Keratinocyte (primary cell): ENCODE results near the gene ATP7B. TPM values are rescaled to one million over a fixed set of nuclear protein-coding genes. Genes with fewer than 3 reads are reported as not detected.

ENCODE experiments used
- DNase-seq: peaks from one replicate; pipeline ENCODE4 v3.0.0-alpha.2; 2011; ENCODE audit warnings: low read depth, missing footprints, low spot score
- FAIRE-seq: peaks from 2 replicates; lab custom pipeline; 2011; peaks lifted over from hg19 to GRCh38; lab: Jason Lieb, UNC
- H2AFZ ChIP-seq: 2 replicates; pipeline ENCODE4 v1.6.0; 2012; ENCODE audit warnings: low read length, control low read depth, inconsistent platforms; ENCODE audit not compliant: control insufficient read depth
- H3K27ac ChIP-seq: 2 replicates; pipeline ENCODE4 v1.5.1; 2011; ENCODE audit warnings: low read length; ENCODE audit not compliant: control insufficient read depth, insufficient read depth
- H3K27me3 ChIP-seq: 3 replicates; pipeline ENCODE4 v1.6.0; 2011; ENCODE audit warnings: low read length; ENCODE audit not compliant: control insufficient read depth, insufficient read depth; ENCODE audit errors: extremely low read depth
- H3K36me3 ChIP-seq, 2 experiments: 2 replicates in 1 of 2; 3 replicates in 1 of 2; pipeline ENCODE4 v1.5.1; 2011; ENCODE audit warnings: low read length in 2 of 2, mild to moderate bottlenecking in 1 of 2; ENCODE audit not compliant: control insufficient read depth in 2 of 2, insufficient read depth in 2 of 2; ENCODE audit errors: extremely low read depth in 1 of 2
- H3K4me1 ChIP-seq: 3 replicates; pipeline ENCODE4 v1.5.1; 2011; ENCODE audit warnings: low read length; ENCODE audit not compliant: control insufficient read depth, insufficient read depth; ENCODE audit errors: extremely low read depth
- H3K4me2 ChIP-seq: 3 replicates; pipeline ENCODE4 v1.6.0; 2011; ENCODE audit warnings: low read depth, low read length; ENCODE audit not compliant: control insufficient read depth, insufficient read depth; ENCODE audit errors: extremely low read depth
- H3K4me3 ChIP-seq, 3 experiments: fragments of 200-600 bp in 1 of 3; sonication (generic) in 1 of 3; 2 replicates in 2 of 3; 3 replicates in 1 of 3; pipeline ENCODE4 v1.5.1; 2011 to 2016; ENCODE audit warnings: low read length in 3 of 3, mild to moderate bottlenecking in 3 of 3, control low read depth in 2 of 3, inconsistent platforms in 1 of 3, low read depth in 1 of 3, mixed read lengths in 1 of 3, mixed run types in 1 of 3, moderate library complexity in 1 of 3; ENCODE audit not compliant: control insufficient read depth in 2 of 3, insufficient read depth in 2 of 3; ENCODE audit errors: extremely low read depth in 1 of 3
- H3K79me2 ChIP-seq: 2 replicates; pipeline ENCODE4 v1.6.0; 2012; ENCODE audit warnings: low read length; ENCODE audit not compliant: control insufficient read depth, insufficient read depth
- H3K9ac ChIP-seq: 3 replicates; pipeline ENCODE4 v1.6.0; 2011; ENCODE audit warnings: low read length; ENCODE audit not compliant: control insufficient read depth, insufficient read depth; ENCODE audit errors: extremely low read depth
- H3K9me1 ChIP-seq: 3 replicates; pipeline ENCODE4 v1.6.0; 2011; ENCODE audit warnings: low read length; ENCODE audit not compliant: control insufficient read depth, insufficient read depth; ENCODE audit errors: extremely low read depth
- H3K9me3 ChIP-seq: 2 replicates; pipeline ENCODE4 v1.5.1; 2012; ENCODE audit warnings: low read depth, low read length; ENCODE audit not compliant: control insufficient read depth
- H4K20me1 ChIP-seq: 3 replicates; pipeline ENCODE4 v1.6.0; 2011; ENCODE audit warnings: low read length; ENCODE audit not compliant: control insufficient read depth, insufficient read depth; ENCODE audit errors: extremely low read depth
- EZH2 ChIP-seq: IDR thresholded peaks from one replicate; pipeline ENCODE4 v1.6.1; 2012; ENCODE audit warnings: inconsistent platforms, mild to moderate bottlenecking, low read length, moderate library complexity
- dilution Hi-C: fragments of 300-500 bp; cut with MboI; formaldehyde crosslinking; loops from one replicate; pipeline ENCODE4 v1.7.0; 2020; ENCODE audit warnings: low sequenced_read_pairs; ENCODE audit not compliant: extremely low pct_ligation_motif_present
- polyA plus RNA-seq, 5 experiments: library from polyadenylated mRNA; depleted of rRNA in 3 of 5; stranded (reverse) in 3 of 5; stranded (forward) in 1 of 5; unstranded in 1 of 5; fragments of >200 nt; gene quantifications; 1 replicate in 1 of 5; 2 replicates in 3 of 5; 3 replicates in 1 of 5; pipeline versions ENCODE4 v1.2.1 to v1.2.3, GENCODE V29; 2011 to 2012; ENCODE audit warnings: missing spikeins in 2 of 5, low read depth in 1 of 5, low replicate concordance in 1 of 5
- TF ChIP-seq, protein P1 (sequence below), 3 experiments: IDR thresholded peaks in 1 of 3; conservative IDR thresholded peaks in 1 of 3; optimal IDR thresholded peaks in 1 of 3; 2 replicates in 2 of 3; 3 replicates in 1 of 3; pipeline versions ENCODE3 to v1.5.1; 2011; ENCODE audit warnings: low read length in 3 of 3, mild to moderate bottlenecking in 3 of 3, moderate library complexity in 2 of 3, control low read depth in 1 of 3, inconsistent platforms in 1 of 3; ENCODE audit not compliant: insufficient read depth in 2 of 3; ENCODE audit errors: extremely low read depth in 1 of 3

The ATP7B gene
- polyA plus RNA-seq, 1 donor (not counting 4 experiments of a cell fraction or from before 2014, with no cell fraction given): 5.2 TPM

DNA sequence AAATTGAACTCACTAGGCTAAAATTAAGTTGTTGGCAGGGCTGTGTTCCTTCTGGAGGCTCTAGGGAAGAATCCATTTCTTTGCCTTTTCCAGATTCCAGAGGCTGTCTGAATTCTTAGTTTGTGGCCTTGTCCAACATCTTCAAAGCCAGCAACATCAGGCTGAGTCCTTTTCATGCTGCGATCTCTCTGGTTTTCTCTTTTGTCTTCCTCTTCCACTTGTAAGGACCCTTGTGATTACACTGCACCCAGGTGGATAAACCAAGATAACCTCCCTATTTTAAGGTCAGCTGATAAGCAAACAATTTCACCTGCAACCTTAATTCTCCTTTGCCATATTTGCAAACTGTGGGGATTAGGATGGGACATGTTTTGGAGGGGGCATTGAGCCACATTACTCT, 24.8 kb upstream of the ATP7B start:
- Histone ChIP-seq H2AFZ (no peak overlapping the region), H3K36me3 (no peaks in the 10 kb centered on the region), H3K9ac (no peak overlapping the region), H3K27ac (no peak overlapping the region), H3K4me3 (no peak overlapping the region), H3K9me1 (no peaks in the 10 kb centered on the region), H3K4me2 (no peak overlapping the region), H3K9me3 (no peaks in the 10 kb centered on the region), H3K27me3 (no peaks in the 10 kb centered on the region), H3K4me1 (no peaks in the 10 kb centered on the region), H4K20me1 (no peaks in the 10 kb centered on the region), H3K79me2 (no peaks in the 10 kb centered on the region)
- no peak for DNase-seq
- dilution Hi-C loops: no loop called here
- no peak for FAIRE-seq
- TF ChIP-seq, protein P1, sequence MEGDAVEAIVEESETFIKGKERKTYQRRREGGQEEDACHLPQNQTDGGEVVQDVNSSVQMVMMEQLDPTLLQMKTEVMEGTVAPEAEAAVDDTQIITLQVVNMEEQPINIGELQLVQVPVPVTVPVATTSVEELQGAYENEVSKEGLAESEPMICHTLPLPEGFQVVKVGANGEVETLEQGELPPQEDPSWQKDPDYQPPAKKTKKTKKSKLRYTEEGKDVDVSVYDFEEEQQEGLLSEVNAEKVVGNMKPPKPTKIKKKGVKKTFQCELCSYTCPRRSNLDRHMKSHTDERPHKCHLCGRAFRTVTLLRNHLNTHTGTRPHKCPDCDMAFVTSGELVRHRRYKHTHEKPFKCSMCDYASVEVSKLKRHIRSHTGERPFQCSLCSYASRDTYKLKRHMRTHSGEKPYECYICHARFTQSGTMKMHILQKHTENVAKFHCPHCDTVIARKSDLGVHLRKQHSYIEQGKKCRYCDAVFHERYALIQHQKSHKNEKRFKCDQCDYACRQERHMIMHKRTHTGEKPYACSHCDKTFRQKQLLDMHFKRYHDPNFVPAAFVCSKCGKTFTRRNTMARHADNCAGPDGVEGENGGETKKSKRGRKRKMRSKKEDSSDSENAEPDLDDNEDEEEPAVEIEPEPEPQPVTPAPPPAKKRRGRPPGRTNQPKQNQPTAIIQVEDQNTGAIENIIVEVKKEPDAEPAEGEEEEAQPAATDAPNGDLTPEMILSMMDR (optimal IDR thresholded peaks at IDR 0.05 in 1 of 3, IDR thresholded peaks at IDR 0.05 in 1 of 3, conservative IDR thresholded peaks at IDR 0.05 in 1 of 3; ENCODE audit: extremely low read depth in 1 of 3, insufficient read depth in 2 of 3, low read length in 3 of 3): no peak
- no peak for TF ChIP-seq EZH2

DNA sequence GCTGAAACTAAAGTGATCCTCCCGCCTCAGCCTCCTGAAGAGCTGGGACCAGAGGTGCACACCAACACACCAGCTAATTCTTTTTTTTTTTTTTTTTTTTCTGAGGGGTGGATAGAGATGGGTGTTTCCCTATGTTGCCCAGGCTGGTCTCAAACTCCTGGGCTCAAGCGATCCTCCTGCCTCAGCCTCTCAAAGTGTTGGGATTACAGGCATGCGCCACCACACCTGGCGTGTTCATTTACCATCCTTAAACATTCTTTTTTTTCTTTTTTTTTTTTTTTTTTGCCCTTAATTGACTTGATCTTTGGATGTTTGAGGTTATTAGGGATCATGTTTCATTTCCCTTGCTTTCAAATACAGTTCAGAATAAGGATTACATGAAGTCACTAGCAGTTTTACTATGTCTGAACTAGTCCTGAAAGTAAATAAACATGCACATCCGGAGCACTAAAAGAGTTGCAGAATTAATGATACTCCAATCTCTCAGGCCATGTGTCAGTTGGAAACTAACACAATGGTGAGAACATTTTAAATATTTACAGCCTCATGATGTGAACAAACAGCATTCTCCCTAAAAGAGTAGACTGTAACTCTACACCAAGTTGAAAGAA, 23.5 kb upstream of the ATP7B start:
- no peak for FAIRE-seq
- H3K9me3 ChIP-seq: no peaks in the 10 kb centered on the region

More for the DNA sequence above, 23.5 kb upstream of the ATP7B start:
- Histone ChIP-seq H3K27ac (no peak overlapping the region), H3K36me3 (no peaks in the 10 kb centered on the region), H3K4me2 (no peak overlapping the region), H3K79me2 (no peaks in the 10 kb centered on the region), H4K20me1 (no peaks in the 10 kb centered on the region), H3K4me3 (no peak overlapping the region), H3K27me3 (no peaks in the 10 kb centered on the region), H2AFZ (no peak overlapping the region), H3K4me1 (no peaks in the 10 kb centered on the region), H3K9ac (no peak overlapping the region), H3K9me1 (no peaks in the 10 kb centered on the region)
- dilution Hi-C loops: no loop called here
- no peak for DNase-seq
- TF ChIP-seq, protein P1 (optimal IDR thresholded peaks at IDR 0.05 in 1 of 3, IDR thresholded peaks at IDR 0.05 in 1 of 3, conservative IDR thresholded peaks at IDR 0.05 in 1 of 3; ENCODE audit: extremely low read depth in 1 of 3, insufficient read depth in 2 of 3, low read length in 3 of 3): no peak
- no peak for TF ChIP-seq EZH2
